ENCODE data around the gene RBM6.

The RBM6 gene

DNA sequence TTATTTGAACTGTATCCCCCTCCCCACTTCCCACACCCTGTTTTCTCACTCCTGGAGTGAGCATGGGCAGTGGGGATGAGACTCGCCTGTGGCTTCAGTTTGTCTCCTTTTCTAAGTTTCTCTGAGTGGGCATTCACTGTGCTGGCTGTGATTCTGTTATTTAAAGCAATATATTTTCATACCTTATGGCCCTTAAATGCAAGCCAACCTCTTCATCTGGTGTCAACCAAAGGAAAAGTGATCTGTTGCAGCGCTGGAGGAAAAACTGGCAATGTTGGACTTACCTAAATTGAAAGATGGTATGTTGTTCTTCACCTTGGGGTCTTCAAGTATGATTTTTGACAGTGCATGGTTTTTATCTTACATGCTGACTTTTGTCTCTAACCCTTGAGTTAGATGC is 56.1 kb downstream of the RBM6 start (continued):
- TF ChIP-seq, protein P1, sequence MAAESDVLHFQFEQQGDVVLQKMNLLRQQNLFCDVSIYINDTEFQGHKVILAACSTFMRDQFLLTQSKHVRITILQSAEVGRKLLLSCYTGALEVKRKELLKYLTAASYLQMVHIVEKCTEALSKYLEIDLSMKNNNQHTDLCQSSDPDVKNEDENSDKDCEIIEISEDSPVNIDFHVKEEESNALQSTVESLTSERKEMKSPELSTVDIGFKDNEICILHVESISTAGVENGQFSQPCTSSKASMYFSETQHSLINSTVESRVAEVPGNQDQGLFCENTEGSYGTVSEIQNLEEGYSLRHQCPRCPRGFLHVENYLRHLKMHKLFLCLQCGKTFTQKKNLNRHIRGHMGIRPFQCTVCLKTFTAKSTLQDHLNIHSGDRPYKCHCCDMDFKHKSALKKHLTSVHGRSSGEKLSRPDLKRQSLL (tag by site-specific recombination; IDR thresholded peaks at IDR 0.05): no peak
- TF ChIP-seq ZFP3 (tag by site-specific recombination; IDR thresholded peaks at IDR 0.05; ENCODE audit: low read depth): no peak
- no peak for TF ChIP-seq ZNF626 (tag by site-specific recombination; IDR thresholded peaks at IDR 0.05)

DNA sequence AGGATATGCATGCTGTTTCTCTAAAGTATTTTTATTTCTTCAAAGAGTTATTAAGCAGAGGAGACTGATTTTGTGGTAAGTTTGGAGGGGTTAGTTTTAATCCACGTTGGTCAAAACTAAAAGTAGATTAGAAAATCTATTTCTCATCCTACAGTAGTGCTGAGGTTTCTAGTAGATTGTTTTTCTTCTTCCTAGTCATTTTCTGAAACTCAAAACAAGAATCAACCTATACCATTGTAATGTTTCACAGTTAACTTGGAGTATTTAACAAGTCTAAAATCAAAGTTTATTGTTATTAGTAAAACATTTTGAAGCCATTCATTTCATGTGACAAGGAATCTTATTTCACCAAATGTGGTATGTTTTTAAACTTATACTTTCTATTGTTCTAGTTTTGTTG is 57.9 kb downstream of the RBM6 start:
- CTCF ChIA-PET: interaction anchor here (1.2 kb wide), 1 partner anchor 58 kb away, joined by 3 read pairs; the partner anchor contains the start of gene RBM6
- H3K27ac ChIP-seq (ENCODE audit: extremely low read depth, low read depth, low read length): no peak overlapping the region
- no peaks in the 10 kb centered on the region for H3K4me1 ChIP-seq (ENCODE audit: control insufficient read depth, insufficient read depth, low read length)
- POLR2A ChIA-PET: interaction anchor here (0.6 kb wide), 1 partner anchor 10 kb away, joined by 3 read pairs; no protein-coding TSS in a partner anchor
- H3K9me3 ChIP-seq (ENCODE audit: control insufficient read depth, insufficient read depth, low read depth, low read length): no peaks in the 10 kb centered on the region
- no peak overlapping the region for H3K4me3 ChIP-seq (ENCODE audit: low read depth, low read length)
- peaks cover 4 to 32% of the 10 kb centered on the region in 2 experiments; a peak in 2 of 3 replicates for H3K36me3 ChIP-seq (ENCODE audit: control insufficient read depth in 2 of 2, insufficient read depth in 1 of 2, low read length in 2 of 2)
- TF ChIP-seq TRIM28 (IDR thresholded peaks at IDR 0.05; ENCODE audit: borderline replicate concordance, low read length) (no peak), ZNF37A (tag by site-specific recombination; IDR thresholded peaks at IDR 0.05) (no peak), ZBTB21 (tag by site-specific recombination; IDR thresholded peaks at IDR 0.05) (no peak), ZNF792 (tag by site-specific recombination; IDR thresholded peaks at IDR 0.05) (no peak), ZNF704 (tag by site-specific recombination; IDR thresholded peaks at IDR 0.05) (no peak), ZNF354C (tag by site-specific recombination; IDR thresholded peaks at IDR 0.05; ENCODE audit: borderline replicate concordance, low read depth) (no peak), ZNF274 (IDR thresholded peaks at IDR 0.05; ENCODE audit: low read length) (no peak), ZNF274 (tag by site-specific recombination; IDR thresholded peaks at IDR 0.05; ENCODE audit: borderline replicate concordance) (no peak), ZNF155 (tag by site-specific recombination; IDR thresholded peaks at IDR 0.05) (no peak), ZNF626 (tag by site-specific recombination; IDR thresholded peaks at IDR 0.05) (no peak), REPIN1 (tag by site-specific recombination; IDR thresholded peaks at IDR 0.05; ENCODE audit: low read depth) (no peak), ZNF776 (tag by site-specific recombination; IDR thresholded peaks at IDR 0.05; ENCODE audit: borderline replicate concordance) (no peak), ZSCAN30 (tag by site-specific recombination; IDR thresholded peaks at IDR 0.05) (no peak), ZBTB20 (tag by site-specific recombination; IDR thresholded peaks at IDR 0.05) (no peak), ZBTB10 (tag by site-specific recombination; IDR thresholded peaks at IDR 0.05) (no peak)
- TF ChIP-seq, protein P2, sequence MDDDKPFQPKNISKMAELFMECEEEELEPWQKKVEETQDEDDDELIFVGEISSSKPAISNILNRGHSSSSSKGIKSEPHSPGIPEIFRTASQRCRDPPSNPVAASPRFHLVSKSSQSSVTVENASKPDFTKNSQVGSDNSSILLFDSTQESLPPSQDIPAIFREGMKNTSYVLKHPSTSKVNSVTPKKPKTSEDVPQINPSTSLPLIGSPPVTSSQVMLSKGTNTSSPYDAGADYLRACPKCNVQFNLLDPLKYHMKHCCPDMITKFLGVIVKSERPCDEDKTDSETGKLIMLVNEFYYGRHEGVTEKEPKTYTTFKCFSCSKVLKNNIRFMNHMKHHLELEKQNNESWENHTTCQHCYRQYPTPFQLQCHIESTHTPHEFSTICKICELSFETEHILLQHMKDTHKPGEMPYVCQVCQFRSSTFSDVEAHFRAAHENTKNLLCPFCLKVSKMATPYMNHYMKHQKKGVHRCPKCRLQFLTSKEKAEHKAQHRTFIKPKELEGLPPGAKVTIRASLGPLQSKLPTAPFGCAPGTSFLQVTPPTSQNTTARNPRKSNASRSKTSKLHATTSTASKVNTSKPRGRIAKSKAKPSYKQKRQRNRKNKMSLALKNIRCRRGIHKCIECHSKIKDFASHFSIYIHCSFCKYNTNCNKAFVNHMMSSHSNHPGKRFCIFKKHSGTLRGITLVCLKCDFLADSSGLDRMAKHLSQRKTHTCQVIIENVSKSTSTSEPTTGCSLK (tag by site-specific recombination; IDR thresholded peaks at IDR 0.05): no peak

Data from HEK293 (cell line).